Karpas-422 (cell line): Measurements from ENCODE around the gene PCDH15. TPM values are rescaled to one million over a fixed set of nuclear protein-coding genes. Genes with fewer than 3 reads are reported as not detected.

Source experiments
- DNase-seq: peaks from one replicate; pipeline ENCODE4 v3.0.0-alpha.2; 2015
- H2AFZ ChIP-seq: fragments of 200-600 bp; sonication (generic); 2 replicates; pipeline ENCODE4 v1.6.1; 2014; ENCODE audit warnings: antibody characterized with exemption, low read length, mixed read lengths
- H3K27ac ChIP-seq: fragments of 200-600 bp; sonication (generic); 2 replicates; pipeline ENCODE4 v1.5.1; 2014; ENCODE audit warnings: mild to moderate bottlenecking, low read length, moderate library complexity
- H3K27me3 ChIP-seq: fragments of 200-600 bp; sonication (generic); 2 replicates; pipeline ENCODE4 v1.6.1; 2014; ENCODE audit warnings: low read length, mixed read lengths
- H3K36me3 ChIP-seq: fragments of 200-600 bp; sonication (generic); 2 replicates; pipeline ENCODE4 v1.6.1; 2014; ENCODE audit warnings: low read length, mixed read lengths; ENCODE audit not compliant: insufficient read depth
- H3K4me1 ChIP-seq: fragments of 200-600 bp; sonication (generic); 2 replicates; pipeline ENCODE4 v1.6.1; 2014; ENCODE audit warnings: mild to moderate bottlenecking, low read length, mixed read lengths
- H3K4me2 ChIP-seq: fragments of 200-600 bp; sonication (generic); 2 replicates; pipeline ENCODE4 v1.6.1; 2014; ENCODE audit warnings: low read length, low read depth, mild to moderate bottlenecking; ENCODE audit not compliant: poor library complexity, severe bottlenecking
- H3K4me3 ChIP-seq: fragments of 200-600 bp; sonication (generic); 2 replicates; pipeline ENCODE4 v1.5.1; 2014; ENCODE audit warnings: mild to moderate bottlenecking, antibody characterized with exemption, low read length, mixed read lengths
- H3K79me2 ChIP-seq: fragments of 200-600 bp; sonication (generic); 2 replicates; pipeline ENCODE4 v1.6.1; 2014; ENCODE audit warnings: mild to moderate bottlenecking, low read length, mixed read lengths
- H3K9ac ChIP-seq: fragments of 200-600 bp; sonication (generic); 2 replicates; pipeline ENCODE4 v1.6.0; 2014; ENCODE audit warnings: low read length
- H3K9me2 ChIP-seq: fragments of 200-600 bp; sonication (generic), shearing (Covaris generic); replicated peaks from 2 replicates; pipeline ENCODE4 v1.6.0; 2014; ENCODE audit warnings: mild to moderate bottlenecking, low read length, moderate library complexity; ENCODE audit not compliant: insufficient read depth
- H3K9me3 ChIP-seq: fragments of 300-700, 200-600 bp; sonication (generic); 2 replicates; pipeline ENCODE4 v1.6.1; 2014; ENCODE audit warnings: low read length, mixed read lengths
- H4K20me1 ChIP-seq: fragments of 200-600 bp; sonication (generic); 2 replicates; pipeline ENCODE4 v1.6.1; 2014; ENCODE audit warnings: mild to moderate bottlenecking, antibody characterized with exemption, low read length, low read depth; ENCODE audit not compliant: insufficient read depth
- total RNA-seq: library from RNA; depleted of rRNA; stranded (reverse); fragments of >200 nt; shearing (Covaris generic); gene quantifications from 2 replicates; pipeline ENCODE4 v1.2.3, GENCODE V29; 2014; ENCODE audit warnings: low replicate concordance; rRNA removed

The PCDH15 gene
- total RNA-seq: not detected in 2 replicates

- no peak within 1 kb of the TSS for H3K9ac ChIP-seq
- H3K9me2 ChIP-seq: no peaks in the 10 kb centered on the region
- peaks cover 8% of the 10 kb centered on the region; the same call in 1 of the 2 replicates for H3K9me3 ChIP-seq
- no peak within 1 kb of the TSS for H3K27ac ChIP-seq
- no peaks in the 10 kb centered on the region for H4K20me1 ChIP-seq
- H3K36me3 ChIP-seq: no peaks in the 10 kb centered on the region
- H2AFZ ChIP-seq: no peak within 1 kb of the TSS
- H3K79me2 ChIP-seq: no peaks in the 10 kb centered on the region
- DNase-seq: no peak
- no peak within 1 kb of the TSS for H3K4me2 ChIP-seq
- H3K4me1 ChIP-seq: no peaks in the 10 kb centered on the region
- H3K27me3 ChIP-seq: no peaks in the 10 kb centered on the region
- H3K4me3 ChIP-seq: no peak within 1 kb of the TSS
Measured at GRCh38 chr10:54800741-54801421, at the start of gene PCDH15. TSS of gene PCDH15 (minus strand) at chr10:54801231. CDS start at chr10:54664262, 136,969 bp downstream.

GRCh38 chr10:54843932-54844331 is 42.9 kb upstream of the PCDH15 start:
- H3K9me2 ChIP-seq: no peaks in the 10 kb centered on the region
- H3K4me1 ChIP-seq: no peaks in the 10 kb centered on the region
- H3K9me3 ChIP-seq: peaks cover 23% of the 10 kb centered on the region
- DNase-seq: no peak
- no peak overlapping the region for H3K9ac ChIP-seq
- H3K27ac ChIP-seq: no peak overlapping the region
- H3K79me2 ChIP-seq: no peaks in the 10 kb centered on the region
- H2AFZ ChIP-seq: no peak overlapping the region
- H3K4me2 ChIP-seq: no peak overlapping the region
- no peaks in the 10 kb centered on the region for H3K36me3 ChIP-seq
- H3K4me3 ChIP-seq: no peak overlapping the region
- H4K20me1 ChIP-seq: no peaks in the 10 kb centered on the region
- no peaks in the 10 kb centered on the region for H3K27me3 ChIP-seq

GRCh38 chr10:54843085-54843646 is 42.1 kb upstream of the PCDH15 start:
- Histone ChIP-seq H3K27me3 (no peaks in the 10 kb centered on the region), H3K9me2 (no peaks in the 10 kb centered on the region), H3K9ac (no peak overlapping the region), H3K27ac (no peak overlapping the region), H3K4me2 (no peak overlapping the region), H3K4me1 (no peaks in the 10 kb centered on the region), H2AFZ (no peak overlapping the region), H3K36me3 (no peaks in the 10 kb centered on the region), H3K79me2 (no peaks in the 10 kb centered on the region), H3K9me3 (peaks cover 29% of the 10 kb centered on the region), H3K4me3 (no peak overlapping the region), H4K20me1 (no peaks in the 10 kb centered on the region)
- DNase-seq: no peak

- Histone ChIP-seq H3K9me3 (peaks cover 43% of the 10 kb centered on the region), H4K20me1 (no peaks in the 10 kb centered on the region), H3K9ac (no peak overlapping the region), H2AFZ (no peak overlapping the region), H3K27ac (no peak overlapping the region), H3K4me2 (no peak overlapping the region), H3K79me2 (no peaks in the 10 kb centered on the region), H3K4me1 (no peaks in the 10 kb centered on the region), H3K27me3 (no peaks in the 10 kb centered on the region), H3K36me3 (no peaks in the 10 kb centered on the region), H3K9me2 (no peaks in the 10 kb centered on the region), H3K4me3 (no peak overlapping the region)
- DNase-seq: no peak
Measured at GRCh38 chr10:54837479-54837878, 36.4 kb upstream of the PCDH15 start.

GRCh38 chr10:54833029-54833428 is 32.0 kb upstream of the PCDH15 start:
- no peak overlapping the region for H3K9ac ChIP-seq
- no peak for DNase-seq
- no peaks in the 10 kb centered on the region for H3K9me2 ChIP-seq
- no peaks in the 10 kb centered on the region for H3K4me1 ChIP-seq
- no peak overlapping the region for H2AFZ ChIP-seq
- H3K27me3 ChIP-seq: no peaks in the 10 kb centered on the region
- H3K9me3 ChIP-seq: peaks cover 35% of the 10 kb centered on the region
- H3K36me3 ChIP-seq: no peaks in the 10 kb centered on the region
- H3K4me2 ChIP-seq: no peak overlapping the region
- no peaks in the 10 kb centered on the region for H4K20me1 ChIP-seq
- no peak overlapping the region for H3K4me3 ChIP-seq
- no peaks in the 10 kb centered on the region for H3K79me2 ChIP-seq
- no peak overlapping the region for H3K27ac ChIP-seq

- Histone ChIP-seq H3K36me3 (no peaks in the 10 kb centered on the region), H4K20me1 (no peaks in the 10 kb centered on the region), H3K9me2 (no peaks in the 10 kb centered on the region), H3K4me1 (no peaks in the 10 kb centered on the region), H3K27me3 (no peaks in the 10 kb centered on the region), H2AFZ (no peak overlapping the region), H3K9ac (no peak overlapping the region), H3K9me3 (peaks cover 34% of the 10 kb centered on the region), H3K27ac (no peak overlapping the region), H3K4me3 (no peak overlapping the region), H3K4me2 (no peak overlapping the region), H3K79me2 (no peaks in the 10 kb centered on the region)
- DNase-seq: no peak
Measured at GRCh38 chr10:54826994-54827560, 26.0 kb upstream of the PCDH15 start.

- no peaks in the 10 kb centered on the region for H3K36me3 ChIP-seq
- H3K4me1 ChIP-seq: no peaks in the 10 kb centered on the region
- H3K4me3 ChIP-seq: no peak overlapping the region
- H4K20me1 ChIP-seq: no peaks in the 10 kb centered on the region
- no peak for DNase-seq
- H3K9me3 ChIP-seq: peaks cover 21% of the 10 kb centered on the region
- no peak overlapping the region for H3K27ac ChIP-seq
- H3K4me2 ChIP-seq: no peak overlapping the region
- no peaks in the 10 kb centered on the region for H3K9me2 ChIP-seq
- H3K27me3 ChIP-seq: no peaks in the 10 kb centered on the region
- H2AFZ ChIP-seq: no peak overlapping the region
- H3K79me2 ChIP-seq: no peaks in the 10 kb centered on the region
- H3K9ac ChIP-seq: no peak overlapping the region
Measured at GRCh38 chr10:54815583-54815982, 14.6 kb upstream of the PCDH15 start.

- no peak overlapping the region for H3K4me2 ChIP-seq
- no peaks in the 10 kb centered on the region for H3K36me3 ChIP-seq
- H3K79me2 ChIP-seq: no peaks in the 10 kb centered on the region
Measured at GRCh38 chr10:54808186-54808935, 7.3 kb upstream of the PCDH15 start.

More at GRCh38 chr10:54808186-54808935, 7.3 kb upstream of the PCDH15 start:
- no peak overlapping the region for H3K27ac ChIP-seq
- H3K27me3 ChIP-seq: no peaks in the 10 kb centered on the region
- no peaks in the 10 kb centered on the region for H3K9me2 ChIP-seq
- no peak for DNase-seq
- no peak overlapping the region for H3K4me3 ChIP-seq
- H3K9me3 ChIP-seq: peaks cover 21% of the 10 kb centered on the region
- H3K4me1 ChIP-seq: no peaks in the 10 kb centered on the region
- H4K20me1 ChIP-seq: no peaks in the 10 kb centered on the region
- no peak overlapping the region for H3K9ac ChIP-seq
- no peak overlapping the region for H2AFZ ChIP-seq
